Fibroblast of mammary gland (primary cell): ENCODE results near the gene ZDBF2.
"Not testable (repeated sequence)": the region's sequence is repeated elsewhere in the genome, so short reads cannot be mapped to it uniquely, and the experiment has no call there.

Experiments used
- DNase-seq: peaks from one replicate; pipeline ENCODE4 v3.0.0-alpha.2; 2010; ENCODE audit warnings: low read depth
- H3K4me3 ChIP-seq: 2 replicates; pipeline ENCODE4 v1.5.1; 2011; ENCODE audit warnings: low read depth, mild to moderate bottlenecking, low read length, moderate library complexity; ENCODE audit not compliant: control insufficient read depth
- CTCF ChIP-seq: conservative IDR thresholded peaks from 2 replicates; pipeline ENCODE4 v1.5.1; 2011; ENCODE audit warnings: low read depth, low read length, inconsistent platforms; ENCODE audit not compliant: control insufficient read depth, insufficient read depth

ZDBF2 gene

GRCh38 chr2:206343816-206344215 is 69.4 kb downstream of the ZDBF2 start:
- TF ChIP-seq CTCF: no peak
- H3K4me3 ChIP-seq: no peak overlapping the region
- DNase-seq: no peak

- DNase-seq: no peak
- H3K4me3 ChIP-seq: no peak overlapping the region
- TF ChIP-seq CTCF: no peak
Measured at GRCh38 chr2:206345606-206346005, 71.1 kb downstream of the ZDBF2 start.

- H3K4me3 ChIP-seq: no peak overlapping the region
- no peak for DNase-seq
- no peak for TF ChIP-seq CTCF
Measured at GRCh38 chr2:206349375-206349774, 74.9 kb downstream of the ZDBF2 start.

GRCh38 chr2:206352571-206352970 is 78.1 kb downstream of the ZDBF2 start:
- DNase-seq: no peak
- no peak for TF ChIP-seq CTCF
- no peak overlapping the region for H3K4me3 ChIP-seq

- peak; percentile 17 for DNase-seq
- TF ChIP-seq CTCF: no peak
- no peak overlapping the region for H3K4me3 ChIP-seq
Measured at GRCh38 chr2:206353685-206354084, 79.2 kb downstream of the ZDBF2 start.

- DNase-seq: no peak
- no peak overlapping the region for H3K4me3 ChIP-seq
- no peak for TF ChIP-seq CTCF
Measured at GRCh38 chr2:206354129-206354528, 79.7 kb downstream of the ZDBF2 start.

- DNase-seq, H3K4me3 ChIP-seq: not testable (repeated sequence)
Measured at GRCh38 chr2:206356840-206357239, 82.4 kb downstream of the ZDBF2 start.

- not testable (repeated sequence) for DNase-seq, H3K4me3 ChIP-seq
Measured at GRCh38 chr2:206360840-206361239, 86.4 kb downstream of the ZDBF2 start.
